ENCODE data around the gene SF3B5. TPM values are rescaled to one million over a fixed set of nuclear protein-coding genes. Genes with fewer than 3 reads are reported as not detected.

Gene SF3B5
- total and polyA plus RNA-seq, 9 of the 15 experiments (the other 6 are each of a cell fraction or from before 2014, with no cell fraction given): 238 to 1,211 (median 407) TPM

GRCh38 chr6:144063744-144064401 lies 31.5 kb downstream of the SF3B5 start (continued):
- TF ChIP-seq ZBTB40 (IDR thresholded peaks at IDR 0.05) (no peak), ZBTB40 (CRISPR knock-in tag; IDR thresholded peaks at IDR 0.05) (no peak), SMAD3 (CRISPR knock-in tag; conservative IDR thresholded peaks at IDR 0.05) (no peak), MTF1 (CRISPR knock-in tag; IDR thresholded peaks at IDR 0.05; ENCODE audit: borderline replicate concordance) (no peak), MEF2D (tag; conservative IDR thresholded peaks at IDR 0.05; ENCODE audit: low read depth) (0 out of 2 replicates have a peak, but pooled peaks have one; percentile 13), CHCHD3 (CRISPR knock-in tag; IDR thresholded peaks at IDR 0.05) (no peak), NFRKB (IDR thresholded peaks at IDR 0.05; ENCODE audit: low read depth) (0 out of 2 replicates have a peak, but pooled peaks have one; percentile 36), FOXP4 (CRISPR knock-in tag; IDR thresholded peaks at IDR 0.05; ENCODE audit: borderline replicate concordance) (0 out of 2 replicates have a peak, but pooled peaks have one; percentile 29), SP1 (CRISPR knock-in tag; IDR thresholded peaks at IDR 0.05) (peak; percentile 90), CREB1 (IDR thresholded peaks at IDR 0.05) (peak; percentile 86), CREB1 (CRISPR knock-in tag; IDR thresholded peaks at IDR 0.05) (peak; percentile 95), CXXC5 (CRISPR knock-in tag; IDR thresholded peaks at IDR 0.05) (peak; percentile 91), ZNF764 (CRISPR knock-in tag; IDR thresholded peaks at IDR 0.05; ENCODE audit: low read depth) (no peak)
